Fibroblast of lung (primary cell): ENCODE data around the gene TEDC2. TPM values are rescaled to one million over a fixed set of nuclear protein-coding genes. Genes with fewer than 3 reads are reported as not detected.
"Not testable (repeated sequence)": the region's sequence is repeated elsewhere in the genome, so short reads cannot be mapped to it uniquely, and the experiment has no call there.

Experiments used
- DNase-seq, 2 donors: peaks; one replicate each; pipeline versions ENCODE4 v3.0.0 to v3.0.0-alpha.2; 2010; ENCODE audit warnings: low read depth in 2 of 2
- H2AFZ ChIP-seq: 2 replicates; pipeline ENCODE4 v1.5.1; 2012; ENCODE audit warnings: low read length, control low read depth, inconsistent platforms
- H3K27ac ChIP-seq: 2 replicates; pipeline ENCODE4 v1.5.1; 2011; ENCODE audit warnings: low read length, control low read depth; ENCODE audit not compliant: insufficient read depth
- H3K27me3 ChIP-seq: 2 replicates; pipeline ENCODE4 v1.5.1; 2011; ENCODE audit warnings: mild to moderate bottlenecking, low read length; ENCODE audit not compliant: control insufficient read depth, insufficient read depth
- H3K36me3 ChIP-seq: 2 replicates; pipeline ENCODE4 v1.5.1; 2011; ENCODE audit warnings: low read length; ENCODE audit not compliant: control insufficient read depth, insufficient read depth
- H3K4me1 ChIP-seq: 2 replicates; pipeline ENCODE4 v1.5.1; 2011; ENCODE audit warnings: low read length; ENCODE audit not compliant: control insufficient read depth, insufficient read depth; ENCODE audit errors: extremely low read depth
- H3K4me2 ChIP-seq: 2 replicates; pipeline ENCODE4 v1.5.1; 2011; ENCODE audit warnings: low read length, control low read depth; ENCODE audit not compliant: insufficient read depth; ENCODE audit errors: extremely low read depth
- H3K4me3 ChIP-seq, 4 experiments: fragments of 200-600 bp in 1 of 4; sonication (generic) in 1 of 4; replicated peaks in 1 of 4; 2 replicates each; pipeline ENCODE4 v1.5.1; 2011 to 2016; ENCODE audit warnings: low read length in 4 of 4, low read depth in 3 of 4, mild to moderate bottlenecking in 3 of 4, control low read depth in 2 of 4, inconsistent platforms in 1 of 4, mixed read lengths in 1 of 4; ENCODE audit not compliant: insufficient read depth in 1 of 4; ENCODE audit errors: control extremely low read depth in 1 of 4
- H3K79me2 ChIP-seq: 2 replicates; pipeline ENCODE4 v1.5.1; 2012; ENCODE audit warnings: mild to moderate bottlenecking, low read length, inconsistent platforms; ENCODE audit not compliant: control insufficient read depth, insufficient read depth
- H3K9ac ChIP-seq: 2 replicates; pipeline ENCODE4 v1.5.1; 2011; ENCODE audit warnings: mild to moderate bottlenecking, low read length, control low read depth; ENCODE audit not compliant: insufficient read depth
- H3K9me3 ChIP-seq: 2 replicates; pipeline ENCODE4 v1.5.1; 2012; ENCODE audit warnings: low read depth, low read length; ENCODE audit not compliant: control insufficient read depth, insufficient read depth
- H4K20me1 ChIP-seq: 2 replicates; pipeline ENCODE4 v1.5.1; 2011; ENCODE audit warnings: low read length; ENCODE audit not compliant: control insufficient read depth, insufficient read depth; ENCODE audit errors: extremely low read depth
- EZH2 ChIP-seq: IDR thresholded peaks from 2 replicates; pipeline ENCODE4 v1.5.1; 2012; ENCODE audit warnings: low read length, control low read depth, mild to moderate bottlenecking; ENCODE audit errors: missing control alignments
- polyA plus RNA-seq, 2 donors: library from polyadenylated mRNA; depleted of rRNA in 1 of 2; stranded (reverse) in 1 of 2; unstranded in 1 of 2; fragments of >200 nt; gene quantifications; 2 replicates each; pipeline ENCODE4 v1.2.1, GENCODE V29; 2011 to 2012; ENCODE audit warnings: missing spikeins in 1 of 2
- total RNA-seq: library from RNA; depleted of rRNA; stranded (reverse); fragments of >200 nt; gene quantifications from 2 replicates; pipeline ENCODE4 v1.2.1, GENCODE V29; 2014
- TF ChIP-seq, protein P1 (sequence below), 2 donors: IDR thresholded peaks in 1 of 2; conservative IDR thresholded peaks in 1 of 2; 1 replicate in 1 of 2; 2 replicates in 1 of 2; pipeline ENCODE4 v1.5.1; 2011 to 2012; ENCODE audit warnings: low read length in 2 of 2, control low read depth in 1 of 2, inconsistent platforms in 1 of 2, low read depth in 1 of 2, mild to moderate bottlenecking in 1 of 2

Gene TEDC2
- total and polyA plus RNA-seq, 2 donors (not counting 1 experiment from before 2014, with no cell fraction given) = 1.2 to 1.7 TPM

DNA sequence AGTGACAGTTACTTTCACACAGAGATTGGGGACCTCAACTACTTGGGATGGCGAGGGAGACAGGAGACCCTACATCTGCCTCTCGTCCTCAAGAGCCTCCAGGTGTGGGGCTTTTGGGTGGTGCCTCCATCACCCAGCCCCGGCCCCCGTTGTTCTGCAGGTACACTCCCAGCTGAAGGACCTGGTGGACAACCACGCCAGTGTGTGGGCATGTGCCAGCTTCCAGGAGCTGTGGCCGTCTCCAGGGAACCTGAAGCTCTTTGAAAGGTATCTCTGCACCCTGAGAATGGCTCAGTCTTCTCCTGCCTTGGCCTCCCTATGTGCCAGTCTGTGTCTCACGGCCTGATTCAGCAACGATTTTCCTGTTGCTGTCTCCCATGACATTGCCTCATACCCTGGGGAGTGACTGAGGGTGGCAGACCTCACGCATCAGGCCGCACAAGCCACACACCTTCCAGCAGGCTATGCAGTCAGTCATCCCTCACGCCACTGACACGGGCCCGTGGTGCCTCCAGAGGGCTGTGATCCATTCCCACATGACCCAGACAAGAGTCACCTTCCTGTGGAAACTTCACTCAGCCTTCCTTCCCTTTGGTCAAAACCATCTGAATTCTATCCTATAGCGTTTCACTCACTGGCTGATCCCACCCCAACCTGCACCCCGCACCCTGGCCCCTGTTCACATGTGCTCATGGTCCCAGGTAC, 27.0 kb upstream of the TEDC2 start:
- Histone ChIP-seq H3K36me3 (peaks cover 24% of the 10 kb centered on the region), H3K27ac (no peak overlapping the region), H3K79me2 (peaks cover 32% of the 10 kb centered on the region), H3K9ac (no peak overlapping the region), H2AFZ (no peak overlapping the region), H3K9me3 (no peaks in the 10 kb centered on the region), H3K4me3 (no peak overlapping the region), H4K20me1 (no peaks in the 10 kb centered on the region), H3K4me1 (peaks cover 7% of the 10 kb centered on the region), H3K27me3 (no peaks in the 10 kb centered on the region), H3K4me2 (no peak overlapping the region)
- TF ChIP-seq EZH2 = no peak
- TF ChIP-seq, protein P1, sequence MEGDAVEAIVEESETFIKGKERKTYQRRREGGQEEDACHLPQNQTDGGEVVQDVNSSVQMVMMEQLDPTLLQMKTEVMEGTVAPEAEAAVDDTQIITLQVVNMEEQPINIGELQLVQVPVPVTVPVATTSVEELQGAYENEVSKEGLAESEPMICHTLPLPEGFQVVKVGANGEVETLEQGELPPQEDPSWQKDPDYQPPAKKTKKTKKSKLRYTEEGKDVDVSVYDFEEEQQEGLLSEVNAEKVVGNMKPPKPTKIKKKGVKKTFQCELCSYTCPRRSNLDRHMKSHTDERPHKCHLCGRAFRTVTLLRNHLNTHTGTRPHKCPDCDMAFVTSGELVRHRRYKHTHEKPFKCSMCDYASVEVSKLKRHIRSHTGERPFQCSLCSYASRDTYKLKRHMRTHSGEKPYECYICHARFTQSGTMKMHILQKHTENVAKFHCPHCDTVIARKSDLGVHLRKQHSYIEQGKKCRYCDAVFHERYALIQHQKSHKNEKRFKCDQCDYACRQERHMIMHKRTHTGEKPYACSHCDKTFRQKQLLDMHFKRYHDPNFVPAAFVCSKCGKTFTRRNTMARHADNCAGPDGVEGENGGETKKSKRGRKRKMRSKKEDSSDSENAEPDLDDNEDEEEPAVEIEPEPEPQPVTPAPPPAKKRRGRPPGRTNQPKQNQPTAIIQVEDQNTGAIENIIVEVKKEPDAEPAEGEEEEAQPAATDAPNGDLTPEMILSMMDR (conservative IDR thresholded peaks at IDR 0.05 in 1 of 2, IDR thresholded peaks at IDR 0.05 in 1 of 2; ENCODE audit: low read depth in 1 of 2, low read length in 2 of 2) = no peak
- DNase-seq = no peak

DNA sequence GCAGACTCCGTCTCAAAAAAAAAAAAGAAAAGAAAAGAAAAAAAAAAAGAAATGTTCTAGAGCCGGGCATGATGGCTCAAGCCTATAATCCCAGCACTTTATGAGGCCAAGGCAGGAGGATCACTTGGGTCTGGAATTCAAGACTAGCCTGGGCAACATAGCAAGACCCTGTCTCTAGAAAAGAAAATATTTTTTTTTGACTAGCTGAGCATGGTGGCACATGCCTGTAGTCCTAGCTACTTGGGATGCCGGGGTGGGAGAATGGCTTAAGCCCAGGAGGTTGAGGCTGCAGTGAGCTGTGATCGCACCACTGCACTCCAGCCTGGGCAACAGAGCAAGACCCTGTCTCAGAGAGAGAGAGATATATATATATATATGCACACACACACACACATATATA, 24.7 kb upstream of the TEDC2 start:
- H3K4me2 ChIP-seq, H3K4me1 ChIP-seq, H3K4me3 ChIP-seq, H3K27ac ChIP-seq, H2AFZ ChIP-seq, H4K20me1 ChIP-seq, H3K9me3 ChIP-seq, H3K27me3 ChIP-seq, H3K9ac ChIP-seq, DNase-seq: not testable (repeated sequence)
- Histone ChIP-seq H3K36me3 (peaks cover 35% of the 10 kb centered on the region), H3K79me2 (peaks cover 23% of the 10 kb centered on the region)

DNA sequence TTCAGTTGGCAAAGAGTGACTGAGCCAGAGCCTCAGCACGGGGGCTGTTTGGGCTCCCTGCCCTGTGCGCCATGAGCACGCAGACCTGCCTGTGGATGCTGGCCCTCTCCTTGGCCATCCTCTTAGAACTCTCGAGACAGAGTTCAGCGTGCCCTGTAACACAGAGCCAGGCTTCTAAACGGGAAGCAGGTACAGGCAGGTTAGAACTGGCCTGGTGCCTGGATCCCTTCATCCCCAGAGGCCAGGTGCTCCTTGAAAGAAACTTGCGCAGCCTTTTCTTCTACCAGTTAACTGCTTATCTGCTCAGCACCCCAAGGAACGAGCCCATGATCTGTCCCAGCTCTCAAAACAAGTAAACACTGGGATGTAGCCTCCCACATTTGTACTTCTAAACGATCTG, 23.8 kb upstream of the TEDC2 start:
- H3K4me2 ChIP-seq = no peak overlapping the region
- H3K36me3 ChIP-seq = peaks cover 35% of the 10 kb centered on the region
- H3K4me3 ChIP-seq = no peak overlapping the region
- no peaks in the 10 kb centered on the region for H3K9me3 ChIP-seq
- no peak overlapping the region for H2AFZ ChIP-seq
- H3K79me2 ChIP-seq = peaks cover 14% of the 10 kb centered on the region
- TF ChIP-seq, protein P1 (conservative IDR thresholded peaks at IDR 0.05 in 1 of 2, IDR thresholded peaks at IDR 0.05 in 1 of 2; ENCODE audit: low read depth in 1 of 2, low read length in 2 of 2) = no peak
- no peak for TF ChIP-seq EZH2
- H3K4me1 ChIP-seq = peaks cover under 1% of the 10 kb centered on the region
- H3K27me3 ChIP-seq = no peaks in the 10 kb centered on the region
- no peak for DNase-seq
- H3K9ac ChIP-seq = no peak overlapping the region
- no peak overlapping the region for H3K27ac ChIP-seq
- H4K20me1 ChIP-seq = no peaks in the 10 kb centered on the region
